Duodenal mucosa (tissue), 2 donors: ENCODE data around the gene UNC13D.

Source experiments
- H3K27ac ChIP-seq: one replicate; pipeline ENCODE4 v1.7.0; 2013; ENCODE audit warnings: low read depth, low read length
- H3K27me3 ChIP-seq, 2 donors: one replicate each; pipeline ENCODE4 v1.7.0; 2013; ENCODE audit warnings: low read length in 2 of 2, control low read depth in 1 of 2; ENCODE audit not compliant: insufficient read depth in 2 of 2, control insufficient read depth in 1 of 2
- H3K36me3 ChIP-seq, 2 donors: one replicate each; pipeline ENCODE4 v1.7.0; 2013; ENCODE audit warnings: low read length in 2 of 2, control low read depth in 1 of 2; ENCODE audit not compliant: insufficient read depth in 2 of 2, control insufficient read depth in 1 of 2
- H3K4me1 ChIP-seq, 2 donors: one replicate each; pipeline ENCODE4 v1.7.0; 2013; ENCODE audit warnings: low read length in 2 of 2, control low read depth in 1 of 2; ENCODE audit not compliant: insufficient read depth in 2 of 2, control insufficient read depth in 1 of 2
- H3K4me3 ChIP-seq, 2 donors: one replicate each; pipeline ENCODE4 v1.7.0; 2013; ENCODE audit warnings: low read length in 2 of 2, low read depth in 1 of 2
- H3K9ac ChIP-seq, 2 donors: one replicate each; pipeline ENCODE4 v1.7.0; 2013; ENCODE audit warnings: low read length in 2 of 2, low read depth in 1 of 2
- H3K9me3 ChIP-seq, 2 donors: one replicate each; pipeline ENCODE4 v1.7.0; 2013; ENCODE audit warnings: low read length in 2 of 2, control low read depth in 1 of 2; ENCODE audit not compliant: control insufficient read depth in 1 of 2

The UNC13D gene

GRCh38 chr17:75850928-75851692 lies 6.9 kb upstream of the UNC13D start:
- H3K4me1 ChIP-seq = peaks cover 23 to 25% of the 10 kb centered on the region in 2 donors
- H3K27me3 ChIP-seq = no peaks in the 10 kb centered on the region
- H3K4me3 ChIP-seq = no peak overlapping the region
- H3K36me3 ChIP-seq = peaks cover 28 to 52% of the 10 kb centered on the region in 2 donors
- H3K9ac ChIP-seq = no peak overlapping the region
- no peaks in the 10 kb centered on the region for H3K9me3 ChIP-seq
- no peak overlapping the region for H3K27ac ChIP-seq

GRCh38 chr17:75849724-75850123 lies 5.5 kb upstream of the UNC13D start:
- no peak overlapping the region for H3K9ac ChIP-seq
- no peaks in the 10 kb centered on the region for H3K27me3 ChIP-seq
- no peak overlapping the region for H3K27ac ChIP-seq
- peaks cover 29 to 55% of the 10 kb centered on the region in 2 donors for H3K36me3 ChIP-seq
- H3K4me3 ChIP-seq = no peak overlapping the region
- no peaks in the 10 kb centered on the region for H3K9me3 ChIP-seq
- peaks cover 35 to 37% of the 10 kb centered on the region in 2 donors for H3K4me1 ChIP-seq

GRCh38 chr17:75849279-75849646 lies 5.1 kb upstream of the UNC13D start:
- no peaks in the 10 kb centered on the region for H3K9me3 ChIP-seq
- H3K36me3 ChIP-seq = peaks cover 29 to 55% of the 10 kb centered on the region in 2 donors
- H3K27ac ChIP-seq = no peak overlapping the region
- H3K27me3 ChIP-seq = no peaks in the 10 kb centered on the region
- no peak overlapping the region for H3K9ac ChIP-seq
- H3K4me3 ChIP-seq = no peak overlapping the region
- peaks cover 36 to 37% of the 10 kb centered on the region in 2 donors for H3K4me1 ChIP-seq

GRCh38 chr17:75848523-75849278 lies 4.5 kb upstream of the UNC13D start:
- H3K4me3 ChIP-seq = no peak overlapping the region
- H3K9ac ChIP-seq = no peak overlapping the region
- H3K27me3 ChIP-seq = no peaks in the 10 kb centered on the region
- H3K36me3 ChIP-seq = peaks cover 29 to 55% of the 10 kb centered on the region in 2 donors
- H3K9me3 ChIP-seq = no peaks in the 10 kb centered on the region
- peaks cover 37 to 38% of the 10 kb centered on the region in 2 donors for H3K4me1 ChIP-seq
- no peak overlapping the region for H3K27ac ChIP-seq

GRCh38 chr17:75847614-75848522 lies 3.7 kb upstream of the UNC13D start:
- peaks cover 29 to 55% of the 10 kb centered on the region in 2 donors for H3K36me3 ChIP-seq
- H3K27me3 ChIP-seq = no peaks in the 10 kb centered on the region
- H3K9me3 ChIP-seq = no peaks in the 10 kb centered on the region
- H3K27ac ChIP-seq = no peak overlapping the region
- no peak overlapping the region for H3K9ac ChIP-seq
- peaks cover 37 to 38% of the 10 kb centered on the region in 2 donors for H3K4me1 ChIP-seq
- no peak overlapping the region for H3K4me3 ChIP-seq

GRCh38 chr17:75846692-75847613 lies 2.7 kb upstream of the UNC13D start:
- Histone ChIP-seq H3K4me3 (no peak overlapping the region), H3K9ac (no peak overlapping the region), H3K27me3 (no peaks in the 10 kb centered on the region), H3K4me1 (peaks cover 37 to 38% of the 10 kb centered on the region in 2 donors), H3K9me3 (no peaks in the 10 kb centered on the region), H3K36me3 (peaks cover 29 to 55% of the 10 kb centered on the region in 2 donors), H3K27ac (peak overlapping the region; percentile 3)

- peak overlapping the region; percentile 3 for H3K27ac ChIP-seq
- no peaks in the 10 kb centered on the region for H3K9me3 ChIP-seq
- H3K4me3 ChIP-seq = no peak overlapping the region
- no peaks in the 10 kb centered on the region for H3K27me3 ChIP-seq
- H3K9ac ChIP-seq = peak overlapping the region; percentile 24 to 48
- peaks cover 37 to 38% of the 10 kb centered on the region in 2 donors for H3K4me1 ChIP-seq
- H3K36me3 ChIP-seq = peaks cover 29 to 50% of the 10 kb centered on the region in 2 donors
Observed at GRCh38 chr17:75845933-75846691, 1.9 kb upstream of the UNC13D start.

- H3K9me3 ChIP-seq = no peaks in the 10 kb centered on the region
- H3K4me3 ChIP-seq = peak overlapping the region; percentile 20 to 28
- H3K36me3 ChIP-seq = peaks cover 29 to 41% of the 10 kb centered on the region in 2 donors
- H3K27ac ChIP-seq = peak overlapping the region; percentile 73
- H3K9ac ChIP-seq = peak overlapping the region; percentile 60 to 65
- no peaks in the 10 kb centered on the region for H3K27me3 ChIP-seq
- H3K4me1 ChIP-seq = peaks cover 37 to 38% of the 10 kb centered on the region in 2 donors
Observed at GRCh38 chr17:75845058-75845711, 981 bp upstream of the UNC13D start.
